Tibial artery (tissue), 4 donors: Measurements from ENCODE around the gene ANKRD40.

ENCODE experiments used
- DNase-seq, 2 donors: peaks; one replicate each; pipeline ENCODE4 v3.0.0-alpha.2; 2019
- H3K27ac ChIP-seq, 2 donors: fragments of 200-600 bp; sonication (generic) in 1 of 2; 1 replicate in 1 of 2; 2 replicates in 1 of 2; pipeline ENCODE4 v1.5.1; 2018 to 2019; ENCODE audit warnings: mild to moderate bottlenecking in 1 of 2
- H3K27me3 ChIP-seq, 2 donors: fragments of 200-600 bp; sonication (generic) in 1 of 2; one replicate each; pipeline versions ENCODE4 v1.5.1 to v1.6.0; 2016 to 2019
- H3K36me3 ChIP-seq, 3 donors: fragments of 200-600 bp; sonication (generic) in 2 of 3; one replicate each; pipeline ENCODE4 v1.5.1; 2016 to 2019; ENCODE audit warnings: mild to moderate bottlenecking in 2 of 3
- H3K4me1 ChIP-seq, 4 donors: fragments of 200-600 bp; sonication (generic) in 2 of 4; 1 replicate in 3 of 4; 2 replicates in 1 of 4; pipeline ENCODE4 v1.5.1; 2016 to 2019
- H3K4me3 ChIP-seq, 2 donors: fragments of 200-600 bp; sonication (generic) in 1 of 2; 1 replicate in 1 of 2; 2 replicates in 1 of 2; pipeline ENCODE4 v1.5.1; 2018 to 2019; ENCODE audit warnings: mild to moderate bottlenecking in 2 of 2
- H3K9me3 ChIP-seq, 3 donors: fragments of 200-600 bp; sonication (generic) in 1 of 3; one replicate each; pipeline ENCODE4 v1.5.1; 2016 to 2019
- CTCF ChIP-seq, 2 experiments: fragments of 200-600 bp in 1 of 2; fragments of 450-650 bp in 1 of 2; IDR thresholded peaks; one replicate each; pipeline ENCODE4 v1.5.1; 2017 to 2019; ENCODE audit warnings: antibody characterized with exemption in 2 of 2, mild to moderate bottlenecking in 1 of 2, moderate library complexity in 1 of 2
- intact Hi-C: fragments of 100-400 bp; cut with DNase I; formaldehyde crosslinking; loops from one replicate; pipeline ENCODE4 v1.15.0; 2023; ENCODE audit warnings: low total_unique reads

Gene ANKRD40

DNA sequence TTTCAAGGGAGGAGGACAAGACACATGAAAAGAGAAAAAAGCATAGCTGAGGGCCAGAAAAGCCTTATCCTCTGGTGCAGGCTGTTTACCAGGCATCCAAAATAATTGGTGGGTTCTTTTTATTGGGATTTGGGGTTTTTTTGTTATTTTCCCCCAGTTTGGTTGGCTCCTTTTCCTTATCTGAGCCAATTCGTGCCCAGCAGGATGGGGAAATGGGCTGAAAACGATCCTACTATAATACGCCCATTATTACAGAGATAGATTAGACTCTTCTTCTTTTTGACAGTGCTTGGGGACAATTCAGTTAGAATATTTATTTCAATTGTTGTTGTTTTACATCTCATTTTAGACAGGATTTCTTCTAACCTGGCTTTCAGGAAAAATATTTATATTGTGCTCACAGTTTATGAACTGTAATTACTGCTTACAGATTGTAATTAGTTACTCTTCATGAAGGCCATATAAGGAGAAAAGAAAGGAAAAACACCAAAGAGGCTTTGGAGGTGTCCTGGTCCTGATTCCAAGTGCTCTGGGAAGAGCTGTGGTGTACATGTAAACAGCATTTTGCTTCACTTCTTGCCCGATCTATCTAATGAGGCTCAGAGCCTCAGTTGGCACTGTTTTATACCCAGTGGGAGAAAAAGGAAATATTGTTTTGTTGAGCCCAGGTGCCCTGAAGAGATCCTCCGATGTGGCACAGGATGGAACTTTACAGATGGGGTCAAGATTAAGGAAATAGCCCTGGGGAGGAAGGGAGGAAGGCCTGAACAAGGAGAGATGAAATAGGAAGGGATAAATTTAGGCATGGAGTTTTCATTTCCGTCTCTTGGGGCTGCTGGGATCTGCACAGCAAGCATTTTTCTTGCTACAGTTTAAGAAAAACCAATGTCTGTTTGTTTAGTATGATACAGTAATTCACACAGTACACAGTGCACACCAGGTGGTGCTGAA, 611 bp upstream of the ANKRD40 start:
- Histone ChIP-seq H3K27me3 (no peaks in the 10 kb centered on the region), H3K4me1 (peaks cover 0 to 55% (median 35%) of the 10 kb centered on the region in 4 donors), H3K36me3 (peaks cover 0 to 12% (median 6%) of the 10 kb centered on the region in 3 donors), H3K27ac (peak overlapping the region; percentile 96 to 97), H3K4me3 (peak overlapping the region; percentile 73 to 89), H3K9me3 (no peaks in the 10 kb centered on the region)
- TF ChIP-seq CTCF (IDR thresholded peaks at IDR 0.05), result no peak
- intact Hi-C loops, result no loop called here
- no peak for DNase-seq

DNA sequence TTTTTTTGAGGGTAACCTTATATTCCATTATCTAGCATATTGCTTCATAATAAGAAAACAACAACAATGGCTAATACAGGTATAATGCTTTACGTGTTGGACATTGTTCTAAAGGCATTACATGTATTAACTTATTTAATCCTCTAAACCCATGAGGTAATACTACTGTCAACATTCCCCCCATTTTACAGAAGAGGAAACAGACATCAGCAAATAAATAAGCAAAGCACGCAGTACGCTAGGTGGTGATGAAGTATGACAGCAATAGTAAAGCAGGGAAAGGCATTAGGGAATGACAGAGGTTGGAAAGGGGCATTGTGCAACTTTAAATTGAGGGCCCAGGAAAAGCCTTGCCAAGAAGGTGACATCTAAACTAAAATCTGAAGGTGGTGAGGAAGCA, 4.6 kb downstream of the ANKRD40 start:
- Histone ChIP-seq H3K36me3 (peaks cover 24 to 48% (median 28%) of the 10 kb centered on the region in 3 donors), H3K27ac (no peak overlapping the region), H3K4me3 (no peak overlapping the region), H3K4me1 (peaks cover 0 to 53% (median 26%) of the 10 kb centered on the region in 4 donors), H3K27me3 (no peaks in the 10 kb centered on the region), H3K9me3 (no peaks in the 10 kb centered on the region)
- TF ChIP-seq CTCF (IDR thresholded peaks at IDR 0.05), result no peak
- DNase-seq, result no peak
- intact Hi-C loops, result loop anchor here (5.0 kb wide), 1 partner anchor 156 kb away; the partner anchor contains the start of gene SPATA20

- TF ChIP-seq CTCF (IDR thresholded peaks at IDR 0.05), result no peak
- Histone ChIP-seq H3K9me3 (no peaks in the 10 kb centered on the region), H3K36me3 (peaks cover 59 to 74% (median 65%) of the 10 kb centered on the region in 3 donors), H3K4me1 (peaks cover 0 to 32% (median 12%) of the 10 kb centered on the region in 4 donors), H3K27ac (no peak overlapping the region), H3K4me3 (no peak overlapping the region), H3K27me3 (no peaks in the 10 kb centered on the region)
- no peak for DNase-seq
- intact Hi-C loops, result no loop called here
These were observed 8.3 kb downstream of the ANKRD40 start for GRCh38 chr17:50699410-50699809.

DNA sequence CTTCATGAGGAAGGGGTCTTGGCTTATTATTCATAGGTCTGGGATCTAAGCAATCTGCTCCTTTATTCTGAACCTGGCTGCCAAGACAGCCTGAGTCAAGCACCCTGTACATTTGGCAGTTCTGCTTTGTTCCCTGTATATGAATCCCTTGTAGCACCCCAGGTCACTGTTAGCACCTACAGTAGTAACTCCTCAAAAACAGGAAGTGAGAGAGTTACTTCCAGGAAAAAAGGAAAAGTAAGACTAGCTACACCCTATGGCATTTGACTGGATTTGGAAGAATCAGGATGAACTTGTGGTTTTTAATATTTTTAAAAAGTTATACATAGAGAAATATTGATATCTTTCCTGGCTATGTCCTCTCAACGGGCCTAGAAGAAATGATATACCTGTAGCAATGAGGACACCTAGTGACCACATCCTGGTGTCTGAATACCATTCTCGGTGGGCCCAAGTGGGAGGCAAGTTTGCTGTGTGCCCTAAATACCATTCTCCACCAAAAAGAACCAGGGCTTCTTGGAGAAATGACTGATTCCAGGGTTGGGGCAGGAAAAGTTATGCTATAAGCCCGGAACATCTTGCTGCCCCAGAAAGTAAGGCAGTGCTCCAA, 9.9 kb downstream of the ANKRD40 start:
- DNase-seq, result no peak
- Histone ChIP-seq H3K4me3 (no peak overlapping the region), H3K27me3 (no peaks in the 10 kb centered on the region), H3K4me1 (peaks cover 0 to 33% (median 2%) of the 10 kb centered on the region in 4 donors), H3K27ac (no peak overlapping the region), H3K9me3 (no peaks in the 10 kb centered on the region), H3K36me3 (peaks cover 63 to 82% (median 65%) of the 10 kb centered on the region in 3 donors)
- intact Hi-C loops, result no loop called here
- TF ChIP-seq CTCF (IDR thresholded peaks at IDR 0.05), result no peak

GRCh38 chr17:50697062-50697461, 10.7 kb downstream of the ANKRD40 start:
- Histone ChIP-seq H3K4me1 (peaks cover 0 to 30% (median 4%) of the 10 kb centered on the region in 4 donors), H3K27ac (no peak overlapping the region)
- intact Hi-C loops, result no loop called here

More at GRCh38 chr17:50697062-50697461, 10.7 kb downstream of the ANKRD40 start:
- Histone ChIP-seq H3K9me3 (no peaks in the 10 kb centered on the region), H3K36me3 (peaks cover 69 to 80% (median 72%) of the 10 kb centered on the region in 3 donors), H3K27me3 (no peaks in the 10 kb centered on the region), H3K4me3 (no peak overlapping the region)
- no peak for TF ChIP-seq CTCF (IDR thresholded peaks at IDR 0.05)
- no peak for DNase-seq
